PFSK-1 (cell line): ENCODE data around the gene TTLL10.

Experiments used
- FOXP2 ChIP-seq: optimal IDR thresholded peaks from 2 replicates; pipeline ENCODE3; 2011; ENCODE audit warnings: borderline replicate concordance, control low read depth, inconsistent platforms; ENCODE audit not compliant: insufficient read depth; ENCODE audit errors: extremely low read length, extremely low read depth
- POLR2AphosphoS5 ChIP-seq: IDR thresholded peaks from 2 replicates; pipeline ENCODE4 v1.6.1; 2012; ENCODE audit warnings: low read depth, mild to moderate bottlenecking, control low read depth, low read length, moderate library complexity
- SIN3A ChIP-seq: IDR thresholded peaks from 2 replicates; pipeline ENCODE4 v1.6.1; 2012; ENCODE audit warnings: mild to moderate bottlenecking, low read length, moderate library complexity, borderline replicate concordance; ENCODE audit not compliant: insufficient read depth
- TAF1 ChIP-seq: IDR thresholded peaks from 2 replicates; pipeline ENCODE4 v1.6.1; 2012; ENCODE audit warnings: low read length, control low read depth, borderline replicate concordance; ENCODE audit not compliant: insufficient read depth
- TF ChIP-seq, protein P1 (sequence below), 2 experiments: IDR thresholded peaks; 2 replicates each; pipeline versions ENCODE4 v1.6.1 to v1.8.0; 2011 to 2012; ENCODE audit warnings: low read depth in 2 of 2, low read length in 2 of 2, control low read depth in 1 of 2, inconsistent platforms in 1 of 2, mild to moderate bottlenecking in 1 of 2, moderate library complexity in 1 of 2; ENCODE audit not compliant: insufficient read depth in 1 of 2

Gene TTLL10

DNA sequence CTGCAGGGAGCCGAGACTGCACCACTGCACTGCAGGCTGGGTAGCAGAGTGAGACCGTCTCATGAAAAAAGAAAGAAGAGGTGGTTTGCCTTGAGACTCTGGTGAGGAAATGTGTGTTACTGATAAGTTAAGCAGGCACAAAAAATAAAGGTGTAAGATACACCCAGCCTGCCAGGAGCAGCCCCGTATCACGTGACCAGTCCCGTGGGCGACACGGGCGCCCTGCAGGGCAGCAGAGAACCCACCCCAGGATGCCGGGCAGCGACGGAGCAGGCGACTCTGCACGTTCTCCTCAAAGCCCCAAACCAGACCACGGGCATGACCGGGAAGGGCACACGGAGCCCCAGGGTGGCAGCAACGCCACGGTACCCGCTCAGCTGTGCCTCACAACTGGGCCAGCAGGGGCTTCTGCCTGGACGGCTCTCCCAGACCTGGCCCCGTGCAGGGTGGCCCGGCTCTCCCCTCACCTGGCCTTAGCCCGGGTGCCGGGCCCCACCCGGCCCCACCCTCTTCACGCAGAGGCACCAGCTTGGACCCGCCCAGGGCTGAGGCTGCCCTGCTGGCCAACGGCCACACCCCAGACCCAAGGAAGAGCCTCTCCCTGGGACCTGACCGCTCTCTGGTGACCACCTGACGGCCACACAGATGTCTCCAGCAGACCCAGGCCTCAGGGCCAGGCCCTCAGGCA lies 48.4 kb downstream of the TTLL10 start:
- no peak for TF ChIP-seq TAF1
- TF ChIP-seq POLR2AphosphoS5: no peak
- TF ChIP-seq FOXP2: no peak
- TF ChIP-seq, protein P1, sequence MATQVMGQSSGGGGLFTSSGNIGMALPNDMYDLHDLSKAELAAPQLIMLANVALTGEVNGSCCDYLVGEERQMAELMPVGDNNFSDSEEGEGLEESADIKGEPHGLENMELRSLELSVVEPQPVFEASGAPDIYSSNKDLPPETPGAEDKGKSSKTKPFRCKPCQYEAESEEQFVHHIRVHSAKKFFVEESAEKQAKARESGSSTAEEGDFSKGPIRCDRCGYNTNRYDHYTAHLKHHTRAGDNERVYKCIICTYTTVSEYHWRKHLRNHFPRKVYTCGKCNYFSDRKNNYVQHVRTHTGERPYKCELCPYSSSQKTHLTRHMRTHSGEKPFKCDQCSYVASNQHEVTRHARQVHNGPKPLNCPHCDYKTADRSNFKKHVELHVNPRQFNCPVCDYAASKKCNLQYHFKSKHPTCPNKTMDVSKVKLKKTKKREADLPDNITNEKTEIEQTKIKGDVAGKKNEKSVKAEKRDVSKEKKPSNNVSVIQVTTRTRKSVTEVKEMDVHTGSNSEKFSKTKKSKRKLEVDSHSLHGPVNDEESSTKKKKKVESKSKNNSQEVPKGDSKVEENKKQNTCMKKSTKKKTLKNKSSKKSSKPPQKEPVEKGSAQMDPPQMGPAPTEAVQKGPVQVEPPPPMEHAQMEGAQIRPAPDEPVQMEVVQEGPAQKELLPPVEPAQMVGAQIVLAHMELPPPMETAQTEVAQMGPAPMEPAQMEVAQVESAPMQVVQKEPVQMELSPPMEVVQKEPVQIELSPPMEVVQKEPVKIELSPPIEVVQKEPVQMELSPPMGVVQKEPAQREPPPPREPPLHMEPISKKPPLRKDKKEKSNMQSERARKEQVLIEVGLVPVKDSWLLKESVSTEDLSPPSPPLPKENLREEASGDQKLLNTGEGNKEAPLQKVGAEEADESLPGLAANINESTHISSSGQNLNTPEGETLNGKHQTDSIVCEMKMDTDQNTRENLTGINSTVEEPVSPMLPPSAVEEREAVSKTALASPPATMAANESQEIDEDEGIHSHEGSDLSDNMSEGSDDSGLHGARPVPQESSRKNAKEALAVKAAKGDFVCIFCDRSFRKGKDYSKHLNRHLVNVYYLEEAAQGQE (IDR thresholded peaks at IDR 0.05; ENCODE audit: insufficient read depth in 1 of 2, low read depth in 2 of 2, low read length in 2 of 2): no peak
- no peak for TF ChIP-seq SIN3A

DNA sequence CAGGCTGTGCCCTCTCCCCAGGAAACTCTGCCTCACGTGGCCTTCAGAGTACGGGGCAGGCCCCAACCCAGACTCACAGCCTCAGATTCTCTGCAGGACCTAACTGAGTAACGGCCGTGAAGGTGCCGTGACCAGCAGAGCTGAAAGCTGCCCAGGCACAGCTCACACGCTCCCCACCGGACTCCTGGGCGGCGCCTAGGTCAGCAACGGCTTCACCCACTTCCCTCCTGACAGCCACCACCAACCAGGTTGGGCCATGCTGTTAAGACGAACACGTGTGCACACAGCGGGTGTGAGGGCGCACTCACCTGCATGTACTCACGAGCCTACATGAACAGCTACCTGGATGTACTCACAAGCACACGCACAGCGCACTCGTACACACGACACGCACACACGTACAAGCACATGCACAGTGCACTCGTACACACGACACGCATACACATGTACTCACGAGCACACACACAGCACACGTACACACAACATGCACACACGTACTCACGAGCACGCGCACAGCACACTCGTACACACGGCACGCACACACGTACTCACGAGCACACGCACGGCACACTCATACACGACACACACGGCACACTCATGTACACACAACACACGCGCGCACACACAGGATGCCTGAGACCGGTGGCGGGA lies 49.0 kb downstream of the TTLL10 start:
- TF ChIP-seq TAF1 (no peak), POLR2AphosphoS5 (no peak), FOXP2 (no peak), SIN3A (no peak)
- TF ChIP-seq, protein P1 (IDR thresholded peaks at IDR 0.05; ENCODE audit: insufficient read depth in 1 of 2, low read depth in 2 of 2, low read length in 2 of 2): no peak

DNA sequence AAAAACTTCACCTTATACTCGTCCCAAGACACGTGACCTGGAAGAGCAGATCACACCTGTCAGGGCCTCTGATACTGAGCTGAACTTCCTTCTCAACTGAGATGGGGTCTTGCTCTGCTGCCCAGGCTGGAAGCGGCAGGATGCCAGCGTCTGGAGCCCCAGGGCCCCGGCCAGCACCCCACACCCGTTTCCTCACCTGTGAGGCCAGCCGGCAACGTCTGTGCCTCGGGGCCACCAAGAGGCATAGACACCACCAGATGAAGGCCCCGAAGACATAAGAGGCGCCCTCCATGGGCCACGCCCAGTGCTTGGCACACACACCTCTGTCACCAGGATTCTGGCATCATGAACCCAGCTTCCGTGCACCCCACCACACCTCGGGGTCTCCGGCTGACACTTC lies 49.6 kb downstream of the TTLL10 start:
- TF ChIP-seq TAF1: no peak
- TF ChIP-seq POLR2AphosphoS5: no peak

DNA sequence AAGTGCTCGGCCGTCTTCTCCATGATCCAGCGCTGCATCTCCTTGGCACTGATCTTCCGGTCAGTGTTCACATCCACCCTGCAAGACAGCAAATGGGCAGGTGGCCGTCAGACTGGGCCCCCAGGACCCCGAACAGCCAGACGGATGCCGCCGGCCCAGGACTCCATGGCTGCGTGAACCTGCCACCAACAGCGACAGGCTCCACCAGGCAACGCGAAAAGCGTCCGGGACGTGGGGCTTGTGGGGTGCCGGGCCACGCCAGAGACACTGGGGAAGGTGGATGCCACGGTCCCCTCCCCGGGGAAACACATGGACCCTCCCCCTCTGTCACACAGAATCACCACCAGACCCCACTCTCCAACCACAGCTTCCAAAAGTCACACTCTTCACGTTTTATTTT lies 50.2 kb downstream of the TTLL10 start:
- TF ChIP-seq SIN3A (no peak), FOXP2 (no peak), POLR2AphosphoS5 (no peak), TAF1 (no peak)
- TF ChIP-seq, protein P1 (IDR thresholded peaks at IDR 0.05; ENCODE audit: insufficient read depth in 1 of 2, low read depth in 2 of 2, low read length in 2 of 2): no peak

DNA sequence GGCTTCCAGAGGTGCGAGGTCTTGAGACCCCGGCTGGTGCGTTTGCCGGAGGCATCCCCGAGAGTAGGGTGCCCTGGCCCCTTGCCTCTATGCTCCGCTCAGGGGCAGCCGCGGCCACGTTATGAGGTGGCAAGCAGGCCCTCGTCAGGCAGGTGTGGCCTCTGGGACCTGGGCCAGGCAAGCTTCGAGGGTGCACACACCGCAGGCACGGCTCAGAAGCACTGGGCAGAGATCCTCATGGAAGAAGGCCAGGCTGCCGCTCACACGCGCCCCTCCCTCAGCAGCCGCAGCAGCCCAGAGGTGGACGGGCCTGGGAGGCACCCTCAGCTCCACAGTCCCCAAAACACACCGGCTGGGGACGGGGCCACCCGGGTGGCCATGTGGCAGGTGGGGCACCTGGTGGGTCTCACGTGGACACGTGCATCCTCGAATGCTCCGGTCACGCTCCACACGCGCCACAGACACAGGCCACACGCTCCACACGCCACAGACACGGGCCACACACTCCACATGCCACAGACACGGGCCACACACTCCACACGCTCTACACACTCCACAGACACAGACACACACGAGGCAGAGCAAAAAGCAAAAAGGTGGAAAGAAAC lies 51.7 kb downstream of the TTLL10 start:
- TF ChIP-seq FOXP2 (no peak), POLR2AphosphoS5 (no peak), SIN3A (no peak), TAF1 (no peak)
- TF ChIP-seq, protein P1 (IDR thresholded peaks at IDR 0.05; ENCODE audit: insufficient read depth in 1 of 2, low read depth in 2 of 2, low read length in 2 of 2): no peak
